Type B pancreatic cell (in vitro differentiated cells): ENCODE data around the gene YTHDF1. TPM values are rescaled to one million over a fixed set of nuclear protein-coding genes. Genes with fewer than 3 reads are reported as not detected.

Source experiments
- DNase-seq: peaks from one replicate; pipeline ENCODE4 v3.0.0; 2021; ENCODE audit warnings: mixed read lengths; ENCODE audit not compliant: unreplicated experiment; ENCODE audit errors: extremely low spot score
- H3K27ac Mint-ChIP-seq: 2 replicates; pipeline ENCODE4 v1.8.0; 2021; ENCODE audit warnings: mild to moderate bottlenecking, mixed read lengths
- H3K27me3 Mint-ChIP-seq: 2 replicates; pipeline ENCODE4 v1.8.0; 2021; ENCODE audit warnings: mixed read lengths
- H3K36me3 Mint-ChIP-seq: 2 replicates; pipeline ENCODE4 v1.8.0; 2021; ENCODE audit warnings: mixed read lengths
- H3K4me1 Mint-ChIP-seq: one replicate; pipeline ENCODE4 v1.8.0; 2021; ENCODE audit warnings: mixed read lengths; ENCODE audit not compliant: unreplicated experiment
- H3K4me3 Mint-ChIP-seq: 2 replicates; pipeline ENCODE4 v1.8.0; 2021; ENCODE audit warnings: mild to moderate bottlenecking, mixed read lengths
- H3K9me3 Mint-ChIP-seq: 2 replicates; pipeline ENCODE4 v1.8.0; 2021; ENCODE audit warnings: mixed read lengths
- total RNA-seq: library from RNA; stranded (reverse); gene quantifications from 2 replicates; pipeline ENCODE4 v1.2.1, GENCODE V29; 2021; ENCODE audit warnings: low replicate concordance
- TF ChIP-seq, protein P1 (sequence below): fragments of 200-600 bp; sonication (generic); conservative IDR thresholded peaks from 2 replicates; pipeline ENCODE4 v1.5.0; 2021; ENCODE audit warnings: antibody characterized with exemption, mild to moderate bottlenecking

Gene YTHDF1
- total RNA-seq, 1 donor from 2014 or later, result 50.4 TPM

DNA sequence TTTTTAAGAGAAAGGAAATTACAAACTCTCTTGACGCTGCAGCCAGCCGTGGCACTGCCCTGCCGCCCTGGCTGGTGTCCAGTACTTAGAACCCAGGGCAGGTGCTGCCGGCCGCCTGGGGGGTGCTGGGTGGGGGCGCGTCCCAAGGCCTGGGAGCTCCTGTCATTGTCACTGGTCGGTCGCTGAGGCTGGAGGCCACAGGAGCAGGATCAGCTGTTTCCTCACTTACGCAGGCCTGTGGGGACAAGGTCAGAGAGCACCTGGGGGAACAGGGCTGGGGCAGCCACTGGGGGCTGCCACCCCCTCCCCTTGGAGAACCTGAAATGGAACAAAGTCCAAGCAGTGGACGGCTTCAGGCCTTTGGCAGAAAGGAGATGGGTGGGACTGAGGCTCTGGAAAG lies 25.3 kb upstream of the YTHDF1 start:
- TF ChIP-seq, protein P1, sequence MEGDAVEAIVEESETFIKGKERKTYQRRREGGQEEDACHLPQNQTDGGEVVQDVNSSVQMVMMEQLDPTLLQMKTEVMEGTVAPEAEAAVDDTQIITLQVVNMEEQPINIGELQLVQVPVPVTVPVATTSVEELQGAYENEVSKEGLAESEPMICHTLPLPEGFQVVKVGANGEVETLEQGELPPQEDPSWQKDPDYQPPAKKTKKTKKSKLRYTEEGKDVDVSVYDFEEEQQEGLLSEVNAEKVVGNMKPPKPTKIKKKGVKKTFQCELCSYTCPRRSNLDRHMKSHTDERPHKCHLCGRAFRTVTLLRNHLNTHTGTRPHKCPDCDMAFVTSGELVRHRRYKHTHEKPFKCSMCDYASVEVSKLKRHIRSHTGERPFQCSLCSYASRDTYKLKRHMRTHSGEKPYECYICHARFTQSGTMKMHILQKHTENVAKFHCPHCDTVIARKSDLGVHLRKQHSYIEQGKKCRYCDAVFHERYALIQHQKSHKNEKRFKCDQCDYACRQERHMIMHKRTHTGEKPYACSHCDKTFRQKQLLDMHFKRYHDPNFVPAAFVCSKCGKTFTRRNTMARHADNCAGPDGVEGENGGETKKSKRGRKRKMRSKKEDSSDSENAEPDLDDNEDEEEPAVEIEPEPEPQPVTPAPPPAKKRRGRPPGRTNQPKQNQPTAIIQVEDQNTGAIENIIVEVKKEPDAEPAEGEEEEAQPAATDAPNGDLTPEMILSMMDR, result no peak
- Mint-ChIP-seq H3K27me3 (no peaks in the 10 kb centered on the region), H3K36me3 (no peaks in the 10 kb centered on the region), H3K27ac (no peak overlapping the region), H3K4me3 (no peak overlapping the region), H3K9me3 (no peaks in the 10 kb centered on the region), H3K4me1 (peaks cover 4% of the 10 kb centered on the region)
- no peak for DNase-seq

DNA sequence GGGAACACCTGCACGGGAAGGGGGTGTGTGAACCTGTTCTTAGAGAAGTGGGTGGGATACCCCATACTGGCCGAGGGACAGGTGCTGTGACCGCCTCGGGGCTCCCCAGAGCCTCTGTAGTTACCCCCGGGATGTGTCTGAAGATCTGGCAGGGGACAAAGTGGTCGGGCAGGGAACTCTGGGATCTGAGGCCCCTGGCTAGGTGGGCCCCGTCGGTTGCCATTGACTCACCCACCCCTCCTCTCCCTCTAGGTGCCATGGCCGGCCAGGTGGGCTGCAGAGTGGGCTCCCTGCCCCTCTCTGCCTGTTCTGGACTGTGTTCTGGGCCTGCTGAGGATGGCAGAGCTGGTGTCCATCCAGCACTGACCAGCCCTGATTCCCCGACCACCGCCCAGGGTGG lies 24.1 kb upstream of the YTHDF1 start:
- H3K4me3 Mint-ChIP-seq, result no peak overlapping the region
- peaks cover 4% of the 10 kb centered on the region for H3K4me1 Mint-ChIP-seq
- TF ChIP-seq, protein P1, result no peak
- H3K9me3 Mint-ChIP-seq, result no peaks in the 10 kb centered on the region
- no peak overlapping the region for H3K27ac Mint-ChIP-seq
- no peak for DNase-seq
- H3K27me3 Mint-ChIP-seq, result no peaks in the 10 kb centered on the region
- H3K36me3 Mint-ChIP-seq, result no peaks in the 10 kb centered on the region

DNA sequence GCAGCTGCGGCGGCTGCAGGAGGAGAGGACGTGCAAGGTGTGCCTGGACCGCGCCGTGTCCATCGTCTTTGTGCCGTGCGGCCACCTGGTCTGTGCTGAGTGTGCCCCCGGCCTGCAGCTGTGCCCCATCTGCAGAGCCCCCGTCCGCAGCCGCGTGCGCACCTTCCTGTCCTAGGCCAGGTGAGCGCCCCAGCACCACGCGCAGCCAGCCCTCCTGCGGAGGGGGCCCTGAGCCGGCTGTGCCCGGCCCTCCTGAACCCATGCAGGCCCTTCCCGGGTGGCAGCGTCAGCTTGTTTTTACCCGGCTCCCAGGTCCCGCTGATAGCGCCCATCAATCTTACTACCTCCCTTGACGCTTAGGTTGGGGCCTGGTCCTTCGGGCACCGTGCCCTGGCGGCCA lies 23.5 kb upstream of the YTHDF1 start:
- Mint-ChIP-seq H3K9me3 (no peaks in the 10 kb centered on the region), H3K36me3 (no peaks in the 10 kb centered on the region), H3K27ac (no peak overlapping the region), H3K4me1 (peaks cover 4% of the 10 kb centered on the region), H3K27me3 (no peaks in the 10 kb centered on the region), H3K4me3 (no peak overlapping the region)
- TF ChIP-seq, protein P1, result no peak
- DNase-seq, result no peak

DNA sequence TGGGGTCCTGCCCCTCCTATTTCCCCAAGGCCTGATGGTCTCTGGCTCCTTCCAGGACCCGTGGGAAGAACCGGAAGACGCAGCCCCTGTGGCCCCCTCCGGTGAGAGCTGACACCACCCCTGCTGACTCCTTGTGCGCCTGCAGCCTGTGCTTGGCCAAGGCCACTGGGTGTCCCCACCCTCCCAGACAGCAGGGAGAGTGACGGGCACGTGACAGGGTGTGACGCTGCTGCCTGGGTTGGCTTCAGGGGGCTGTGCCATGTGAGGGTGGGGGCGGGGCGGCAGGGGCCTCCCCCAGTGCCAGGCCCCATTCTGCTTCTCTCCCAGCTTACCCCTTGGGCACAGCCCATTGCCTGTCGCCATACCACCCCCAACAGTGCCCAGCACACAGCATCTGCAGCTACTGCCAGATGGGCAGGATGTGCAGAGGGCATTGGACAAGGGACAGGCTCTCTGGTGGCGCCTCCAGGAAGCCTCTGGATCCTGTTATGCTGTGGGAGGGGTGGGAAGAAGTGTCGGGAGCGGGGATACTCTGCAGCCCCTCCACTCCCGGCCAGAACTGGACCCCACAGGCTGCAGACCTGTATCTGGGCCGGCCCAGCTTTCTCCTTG lies 22.7 kb upstream of the YTHDF1 start:
- H3K4me1 Mint-ChIP-seq, result peaks cover 4% of the 10 kb centered on the region
- no peak overlapping the region for H3K27ac Mint-ChIP-seq
- no peaks in the 10 kb centered on the region for H3K36me3 Mint-ChIP-seq
- TF ChIP-seq, protein P1, result no peak
- no peak overlapping the region for H3K4me3 Mint-ChIP-seq
- H3K27me3 Mint-ChIP-seq, result no peaks in the 10 kb centered on the region
- no peak for DNase-seq
- no peaks in the 10 kb centered on the region for H3K9me3 Mint-ChIP-seq

DNA sequence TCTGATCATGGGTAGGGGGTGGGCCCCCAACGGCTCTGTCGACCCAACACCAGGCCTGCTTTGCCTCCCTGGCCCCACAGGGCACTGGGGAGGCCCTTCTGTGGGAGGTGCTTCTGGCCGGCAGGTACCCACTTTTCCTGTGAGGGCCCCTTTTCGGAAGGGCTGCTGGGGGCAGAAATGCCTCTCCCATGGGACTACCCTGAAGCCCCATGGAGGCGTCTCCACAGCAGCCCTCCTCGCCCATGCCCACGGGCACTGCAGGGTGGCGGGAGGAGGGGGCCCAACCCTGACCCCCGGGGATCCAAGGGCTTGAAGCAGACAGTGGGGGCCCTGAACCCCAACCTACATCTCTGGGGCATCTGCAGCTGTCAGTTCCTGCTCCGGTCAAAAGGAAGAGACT lies 22.1 kb upstream of the YTHDF1 start:
- peaks cover 4% of the 10 kb centered on the region for H3K4me1 Mint-ChIP-seq
- H3K27me3 Mint-ChIP-seq, result no peaks in the 10 kb centered on the region
- H3K4me3 Mint-ChIP-seq, result no peak overlapping the region
- no peak for DNase-seq
- TF ChIP-seq, protein P1, result no peak
- H3K36me3 Mint-ChIP-seq, result no peaks in the 10 kb centered on the region
- H3K9me3 Mint-ChIP-seq, result no peaks in the 10 kb centered on the region
- no peak overlapping the region for H3K27ac Mint-ChIP-seq
